GM12874 (cell line): Measurements from ENCODE around the gene VPS4A.

Experiments
- TF ChIP-seq, protein P1 (sequence below): IDR thresholded peaks from 2 replicates; pipeline ENCODE4 v1.5.1; 2011; ENCODE audit warnings: low read depth, mild to moderate bottlenecking, control low read depth, low read length, moderate library complexity; ENCODE audit not compliant: insufficient read depth

VPS4A gene

DNA sequence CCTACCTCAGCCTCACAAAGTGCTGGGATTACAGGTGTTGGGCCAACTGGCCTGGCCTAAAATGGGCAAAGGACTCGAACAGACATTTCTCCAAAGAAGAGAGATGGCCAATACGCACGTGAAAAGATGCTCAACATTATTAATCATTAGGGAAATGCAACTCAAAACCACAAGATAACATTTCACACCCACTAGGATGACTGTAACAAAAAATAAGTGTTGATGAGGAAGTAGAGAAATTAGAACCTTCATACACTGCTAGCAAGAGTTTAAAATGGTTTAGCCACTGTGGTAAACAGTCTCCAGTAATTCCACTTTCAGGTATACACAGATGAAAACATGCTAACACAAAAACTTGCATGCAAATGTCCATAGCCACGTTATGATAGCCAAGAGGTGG is 34.8 kb downstream of the VPS4A start:
- TF ChIP-seq, protein P1, sequence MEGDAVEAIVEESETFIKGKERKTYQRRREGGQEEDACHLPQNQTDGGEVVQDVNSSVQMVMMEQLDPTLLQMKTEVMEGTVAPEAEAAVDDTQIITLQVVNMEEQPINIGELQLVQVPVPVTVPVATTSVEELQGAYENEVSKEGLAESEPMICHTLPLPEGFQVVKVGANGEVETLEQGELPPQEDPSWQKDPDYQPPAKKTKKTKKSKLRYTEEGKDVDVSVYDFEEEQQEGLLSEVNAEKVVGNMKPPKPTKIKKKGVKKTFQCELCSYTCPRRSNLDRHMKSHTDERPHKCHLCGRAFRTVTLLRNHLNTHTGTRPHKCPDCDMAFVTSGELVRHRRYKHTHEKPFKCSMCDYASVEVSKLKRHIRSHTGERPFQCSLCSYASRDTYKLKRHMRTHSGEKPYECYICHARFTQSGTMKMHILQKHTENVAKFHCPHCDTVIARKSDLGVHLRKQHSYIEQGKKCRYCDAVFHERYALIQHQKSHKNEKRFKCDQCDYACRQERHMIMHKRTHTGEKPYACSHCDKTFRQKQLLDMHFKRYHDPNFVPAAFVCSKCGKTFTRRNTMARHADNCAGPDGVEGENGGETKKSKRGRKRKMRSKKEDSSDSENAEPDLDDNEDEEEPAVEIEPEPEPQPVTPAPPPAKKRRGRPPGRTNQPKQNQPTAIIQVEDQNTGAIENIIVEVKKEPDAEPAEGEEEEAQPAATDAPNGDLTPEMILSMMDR, result no peak

DNA sequence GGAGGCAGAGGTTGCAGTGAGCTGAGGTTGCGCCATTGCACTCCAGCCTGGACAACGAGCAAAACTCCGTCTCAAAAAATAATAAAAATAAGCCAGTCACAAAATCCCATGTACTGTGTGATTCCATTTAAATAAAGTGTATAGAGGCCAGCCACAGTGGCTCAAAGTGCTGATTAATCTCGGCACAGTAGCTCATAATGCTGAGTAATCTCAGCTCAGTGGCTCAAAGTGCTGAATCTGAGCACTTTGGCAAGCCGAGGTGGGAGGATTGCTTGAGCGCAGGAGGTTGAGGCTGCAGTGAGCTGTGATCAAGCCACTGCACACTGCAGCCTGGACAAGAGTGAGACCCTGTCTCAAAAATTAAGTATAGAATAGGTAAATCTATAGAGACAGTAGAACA is 35.5 kb downstream of the VPS4A start:
- TF ChIP-seq, protein P1, result no peak

DNA sequence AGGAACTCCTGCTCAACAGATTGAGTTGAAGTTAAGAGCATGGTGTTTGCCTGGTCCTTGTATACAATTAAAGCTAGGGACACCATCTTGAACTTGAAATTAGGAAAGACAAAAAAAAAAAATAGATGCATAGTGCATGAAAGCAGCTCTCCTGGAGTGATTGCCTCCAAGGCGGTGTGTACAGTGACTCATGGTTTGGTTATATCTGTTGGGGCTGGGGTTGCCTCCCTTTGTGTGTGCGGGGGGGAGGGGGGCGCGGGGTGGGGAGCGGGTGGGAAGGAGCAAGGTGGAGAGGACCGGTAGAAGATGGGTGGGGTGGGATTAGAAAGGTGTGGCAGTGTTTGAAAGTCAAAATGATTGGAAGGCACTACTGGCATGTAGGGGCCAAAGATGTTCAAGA is 37.1 kb downstream of the VPS4A start:
- TF ChIP-seq, protein P1, result no peak

DNA sequence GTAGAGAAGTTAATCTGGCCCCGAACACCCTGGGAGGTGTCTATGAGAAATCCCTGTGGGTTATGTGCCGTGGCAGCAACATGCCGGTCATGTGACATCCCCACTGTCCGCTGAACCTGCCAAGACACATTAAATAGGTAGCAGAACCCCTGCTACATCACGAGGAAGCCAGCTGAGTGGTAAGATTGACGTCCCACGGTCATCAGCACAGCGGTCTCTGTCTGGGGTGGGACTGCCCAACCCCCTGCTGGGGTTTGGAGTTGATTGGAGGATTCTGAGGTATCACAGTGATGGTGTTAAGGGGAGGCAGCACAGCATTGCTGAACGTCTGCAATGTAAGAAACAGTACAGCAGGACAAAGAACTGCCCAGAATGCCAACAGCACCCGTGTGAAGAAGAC is 38.4 kb downstream of the VPS4A start:
- TF ChIP-seq, protein P1, result no peak

DNA sequence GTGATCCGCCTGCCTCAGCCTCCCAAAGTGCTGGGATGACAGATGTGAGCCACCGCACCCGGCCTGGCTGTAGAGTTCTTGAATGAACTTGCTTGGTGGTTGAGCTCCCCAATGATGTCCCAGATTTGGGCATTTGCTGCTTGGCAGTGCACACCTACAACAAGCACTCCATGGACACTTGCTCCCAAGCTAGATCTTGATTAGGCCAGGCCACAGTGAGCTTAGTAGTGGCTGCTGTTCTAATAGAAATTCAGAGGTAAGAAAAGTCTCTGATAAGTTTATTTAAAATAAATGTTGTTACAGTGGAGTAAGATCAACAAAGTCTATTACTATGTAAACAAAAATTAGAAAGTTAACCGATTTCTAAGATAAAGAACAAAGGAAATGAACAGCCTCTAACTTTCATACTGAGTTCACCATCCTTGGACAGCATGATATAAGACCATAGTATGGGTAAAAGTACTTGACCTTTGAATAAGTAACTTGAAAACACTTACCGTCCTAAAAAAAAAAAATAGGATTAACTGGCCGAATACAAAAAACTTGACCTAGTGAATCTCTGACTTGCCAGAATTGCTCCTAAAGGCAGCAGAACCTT is 39.5 kb downstream of the VPS4A start:
- TF ChIP-seq, protein P1, result no peak

DNA sequence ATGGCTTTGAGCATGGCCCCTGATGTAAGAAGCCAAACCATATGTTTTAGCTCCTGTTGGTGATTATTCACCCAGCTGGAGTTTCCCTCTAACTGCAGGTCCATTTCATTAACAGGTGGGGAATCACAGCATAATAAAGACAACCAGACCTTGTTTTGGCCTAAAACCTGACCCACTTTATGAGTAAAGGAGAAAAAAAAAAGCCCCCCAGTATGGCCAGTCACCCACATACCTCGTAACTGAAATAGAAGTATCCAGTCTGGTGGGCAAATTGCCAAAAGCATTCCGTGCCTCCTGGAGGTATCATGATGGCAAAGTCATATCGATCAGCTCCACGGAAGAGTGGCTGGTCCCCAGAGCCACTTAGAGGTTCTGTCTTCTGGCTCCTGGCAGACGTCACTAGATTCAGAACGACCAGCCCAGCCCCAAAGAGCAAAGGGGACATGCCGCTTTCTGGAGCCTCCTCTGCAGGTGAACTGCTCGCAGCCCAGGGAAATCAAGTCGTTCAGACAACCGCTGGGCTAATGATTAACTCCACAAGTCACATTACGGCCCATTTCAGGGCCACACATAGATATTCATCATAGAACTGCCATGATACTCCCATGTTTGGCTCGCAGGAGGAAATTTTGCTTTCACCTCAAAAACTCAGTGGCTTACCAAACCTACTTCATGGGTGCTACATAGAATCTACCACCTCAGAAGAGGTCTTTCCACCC is 40.3 kb downstream of the VPS4A start, which contains the start of gene TMED6:
Gene TMED6, minus strand, starts transcription at position 478 of the 719 bp plus-strand sequence. Its CDS starts 33 bp downstream, at position 445.
- TF ChIP-seq, protein P1, result no peak

DNA sequence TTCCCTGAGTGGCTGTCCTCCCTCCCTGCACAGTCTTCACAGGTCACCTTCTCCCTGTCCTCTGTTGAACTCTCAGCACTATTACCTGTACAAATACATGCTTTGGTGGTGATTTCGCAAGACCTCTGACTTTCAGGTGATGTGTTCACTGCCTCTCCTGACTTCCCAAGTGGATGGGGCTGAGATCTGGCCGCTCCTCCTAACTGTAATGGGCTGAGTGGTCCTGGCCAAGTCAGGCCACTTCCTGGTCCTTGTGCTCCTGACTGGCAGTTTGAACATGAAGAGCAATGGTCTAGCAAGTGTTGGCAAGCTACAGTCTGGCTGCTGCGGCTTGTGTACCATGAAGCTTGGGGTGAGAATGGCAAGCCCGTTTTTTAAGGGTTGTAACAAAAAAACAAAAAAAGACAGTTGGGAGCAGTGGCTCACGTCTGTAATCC is 52.1 kb downstream of the VPS4A start:
- TF ChIP-seq, protein P1, result no peak
